Pericardium fibroblast (primary cell): ENCODE results near the gene CDH20. TPM values are rescaled to one million over a fixed set of nuclear protein-coding genes. Genes with fewer than 3 reads are reported as not detected.

Experiments used
- total RNA-seq: library from RNA; depleted of rRNA; stranded (reverse); fragments of >200 nt; gene quantifications from 2 replicates; pipeline ENCODE4 v1.2.3, GENCODE V29; 2015

The CDH20 gene
- total RNA-seq, result 0.43 and 2.9 TPM in 2 replicates

DNA sequence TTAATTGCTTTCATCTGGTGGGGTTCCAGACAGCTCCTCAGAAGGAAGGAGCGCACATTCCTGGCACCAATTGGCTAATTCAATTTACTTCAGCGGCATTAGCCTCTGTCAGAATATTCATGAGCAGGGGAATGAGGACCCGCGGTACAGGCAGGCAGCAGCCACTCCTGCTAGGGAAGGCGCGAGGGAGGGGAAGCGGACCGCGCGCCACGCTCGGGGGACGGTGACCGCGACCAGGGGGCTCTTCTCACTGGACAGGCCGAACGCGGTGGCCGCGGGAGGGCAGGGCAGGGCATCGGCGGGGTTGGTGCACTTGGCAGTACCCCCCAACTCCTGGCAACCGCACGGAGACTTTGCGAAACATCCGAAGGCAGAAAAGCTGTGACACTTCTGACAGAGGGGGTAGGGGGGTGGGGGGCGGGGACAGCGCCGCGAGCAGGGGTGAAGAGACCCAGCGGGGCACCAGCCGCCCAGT is at the start of gene CDH20:
TSS of gene CDH20 (plus strand) at position 160 of the 475 bp plus-strand sequence.

